GM23338 (cell line): ENCODE results near the gene WNT5B. TPM values are rescaled to one million over a fixed set of nuclear protein-coding genes. Genes with fewer than 3 reads are reported as not detected.

Experiments
- ATAC-seq: fragments of 200-7000 bp; cut with Tn5 transposase; 3 replicates; pipeline ENCODE4 v1.9.1; 2020
- DNase-seq: peaks from one replicate; pipeline ENCODE4 v3.0.0-alpha.2; 2015; ENCODE audit warnings: low spot score
- H2AFZ ChIP-seq: fragments of 200-600 bp; sonication (generic); 2 replicates; pipeline ENCODE4 v1.8.0; 2016; ENCODE audit warnings: antibody characterized with exemption, mild to moderate bottlenecking, moderate library complexity
- H3F3A ChIP-seq: fragments of 200-600 bp; sonication (generic); replicated peaks from 2 replicates; pipeline ENCODE4 v1.8.0; 2017; ENCODE audit warnings: antibody characterized with exemption, mixed run types, low read depth
- H3K27ac ChIP-seq: fragments of 200-600 bp; sonication (generic); 2 replicates; pipeline ENCODE4 v1.6.1; 2016; ENCODE audit warnings: low read depth
- H3K27me3 ChIP-seq: fragments of 200-600 bp; sonication (generic); 2 replicates; pipeline ENCODE4 v1.8.0; 2016; ENCODE audit warnings: mild to moderate bottlenecking, mixed run types, moderate library complexity; ENCODE audit not compliant: insufficient read depth
- H3K36me3 ChIP-seq: fragments of 200-600 bp; sonication (generic); 2 replicates; pipeline ENCODE4 v1.8.0; 2016; ENCODE audit warnings: mild to moderate bottlenecking; ENCODE audit not compliant: insufficient read depth
- H3K4me1 ChIP-seq: fragments of 200-600 bp; sonication (generic); 2 replicates; pipeline ENCODE4 v1.8.0; 2016; ENCODE audit warnings: mild to moderate bottlenecking, moderate library complexity; ENCODE audit not compliant: insufficient read depth
- H3K4me2 ChIP-seq: fragments of 200-600 bp; sonication (generic); 2 replicates; pipeline ENCODE4 v1.7.1; 2017; ENCODE audit warnings: mixed run types
- H3K4me3 ChIP-seq: fragments of 200-600 bp; sonication (generic); 2 replicates; pipeline ENCODE4 v1.6.1; 2016; ENCODE audit warnings: mixed run types
- H3K79me2 ChIP-seq: fragments of 200-600 bp; sonication (generic); replicated peaks from 2 replicates; pipeline ENCODE4 v1.8.0; 2017; ENCODE audit warnings: mild to moderate bottlenecking; ENCODE audit not compliant: insufficient read depth
- H3K9me2 ChIP-seq: fragments of 200-600 bp; sonication (generic); 2 replicates; pipeline ENCODE4 v1.8.0; 2017; ENCODE audit not compliant: insufficient read depth
- H4K20me1 ChIP-seq: fragments of 200-600 bp; sonication (generic); replicated peaks from 2 replicates; pipeline ENCODE4 v1.8.0; 2017; ENCODE audit warnings: mild to moderate bottlenecking; ENCODE audit not compliant: insufficient read depth
- H3K27ac Mint-ChIP-seq: 2 replicates; pipeline ENCODE4 v1.8.0; 2020; ENCODE audit warnings: inconsistent platforms, mild to moderate bottlenecking, moderate library complexity, mixed read lengths
- H3K27me3 Mint-ChIP-seq: 3 replicates; pipeline ENCODE4 v1.8.0; 2022; ENCODE audit warnings: low read depth, mild to moderate bottlenecking, moderate library complexity, mixed read lengths, inconsistent platforms; ENCODE audit not compliant: insufficient read depth, poor library complexity
- H3K36me3 Mint-ChIP-seq: 3 replicates; pipeline ENCODE4 v1.8.0; 2021; ENCODE audit warnings: low read depth, mild to moderate bottlenecking, inconsistent platforms, moderate library complexity, mixed read lengths
- H3K4me1 Mint-ChIP-seq: 3 replicates; pipeline ENCODE4 v1.8.0; 2020; ENCODE audit warnings: mild to moderate bottlenecking, inconsistent platforms, mixed read lengths
- H3K4me3 Mint-ChIP-seq: 3 replicates; pipeline ENCODE4 v1.8.0; 2021; ENCODE audit warnings: moderate library complexity, mild to moderate bottlenecking, inconsistent platforms, mixed read lengths
- H3K9me3 Mint-ChIP-seq: 3 replicates; pipeline ENCODE4 v1.8.0; 2020; ENCODE audit warnings: moderate library complexity, mild to moderate bottlenecking, inconsistent platforms, mixed read lengths
- CTCF ChIP-seq, 2 experiments: fragments of 200-600 bp in 1 of 2; sonication (generic) in 1 of 2; conservative IDR thresholded peaks; 2 replicates each; pipeline versions ENCODE4 v1.5.1 to v1.6.1; 2016 to 2017; ENCODE audit warnings: antibody characterized with exemption in 2 of 2, low read depth in 2 of 2, mild to moderate bottlenecking in 2 of 2, moderate library complexity in 1 of 2
- ETS1 ChIP-seq: IDR thresholded peaks from 2 replicates; pipeline ENCODE4 v1.6.1; 2016; ENCODE audit warnings: antibody characterized with exemption
- EZH2 ChIP-seq: fragments of 200-600 bp; sonication (generic); IDR thresholded peaks from one replicate; pipeline ENCODE4 v1.8.0; 2017; ENCODE audit warnings: antibody characterized with exemption, mild to moderate bottlenecking, low read depth; ENCODE audit not compliant: unreplicated experiment
- EZH2phosphoT487 ChIP-seq: fragments of 200-600 bp; sonication (generic); IDR thresholded peaks from one replicate; pipeline ENCODE4 v1.8.1; 2018; ENCODE audit warnings: antibody characterized with exemption; ENCODE audit not compliant: unreplicated experiment
- JUNB ChIP-seq: IDR thresholded peaks from one replicate; pipeline ENCODE4 v1.6.1; 2016; ENCODE audit warnings: antibody characterized with exemption; ENCODE audit not compliant: unreplicated experiment
- NANOG ChIP-seq: IDR thresholded peaks from 2 replicates; pipeline ENCODE4 v1.6.1; 2016; ENCODE audit warnings: antibody characterized with exemption, borderline replicate concordance
- POLR2AphosphoS5 ChIP-seq: IDR thresholded peaks from 2 replicates; pipeline ENCODE4 v1.6.1; 2016; ENCODE audit warnings: antibody characterized with exemption, low read depth
- REST ChIP-seq: IDR thresholded peaks from one replicate; pipeline ENCODE4 v1.6.1; 2018; ENCODE audit warnings: antibody characterized with exemption; ENCODE audit not compliant: unreplicated experiment
- STAT1 ChIP-seq: IDR thresholded peaks from one replicate; pipeline ENCODE4 v1.6.1; 2016; ENCODE audit warnings: antibody characterized with exemption; ENCODE audit not compliant: unreplicated experiment
- ZNF114 ChIP-seq: fragments of 250-450 bp; sonication (Bioruptor Pico); IDR thresholded peaks from 2 replicates; pipeline ENCODE4 v1.5.0; 2020; ENCODE audit warnings: mild to moderate bottlenecking, moderate library complexity
- ZNF462 ChIP-seq: fragments of 250-450 bp; sonication (Bioruptor Pico); IDR thresholded peaks from 2 replicates; pipeline ENCODE4 v1.5.0; 2020; ENCODE audit warnings: mild to moderate bottlenecking, moderate library complexity
- polyA plus RNA-seq: library from polyadenylated mRNA; unstranded; fragments of >200 nt; fragmentation: Nextera tagmentation; extraction: Ambion mirVana; gene quantifications from 2 replicates; pipeline ENCODE4 v1.2.1, GENCODE V29; 2016
- total RNA-seq: library from RNA; depleted of rRNA; stranded (reverse); fragments of >200 nt; shearing (Covaris generic); gene quantifications from 2 replicates; pipeline ENCODE4 v1.2.3, GENCODE V29; 2014

WNT5B gene
- total and polyA plus RNA-seq, 2 experiments from 2014 or later = 1.4 to 2.7 TPM

GRCh38 chr12:1616233-1617066 lies 12.6 kb upstream of the WNT5B start (continued):
- TF ChIP-seq CTCF (conservative IDR thresholded peaks at IDR 0.05; ENCODE audit: low read depth in 2 of 2) = no peak
- no peak for TF ChIP-seq EZH2phosphoT487
- TF ChIP-seq ZNF114 (CRISPR knock-in tag) = no peak
- no peak for TF ChIP-seq EZH2

GRCh38 chr12:1618489-1618888 lies 10.5 kb upstream of the WNT5B start:
- Mint-ChIP-seq H3K27ac (no peak overlapping the region), H3K4me1 (peaks cover 11% of the 10 kb centered on the region; the same call in 2 of the 3 replicates), H3K27me3 (peaks cover 9% of the 10 kb centered on the region), H3K36me3 (no peaks in the 10 kb centered on the region), H3K9me3 (no peaks in the 10 kb centered on the region), H3K4me3 (no peak overlapping the region)
- H3K4me1 ChIP-seq = no peaks in the 10 kb centered on the region; the same call in 1 of the 2 replicates
- H2AFZ ChIP-seq = no peak overlapping the region
- H3K36me3 ChIP-seq = no peaks in the 10 kb centered on the region
- H4K20me1 ChIP-seq = no peaks in the 10 kb centered on the region; the same call in 1 of the 2 replicates
- no peak overlapping the region for H3K4me2 ChIP-seq
- peaks cover 20% of the 10 kb centered on the region; the same call in 1 of the 2 replicates for H3K27me3 ChIP-seq
- H3K79me2 ChIP-seq = no peaks in the 10 kb centered on the region
- no peaks in the 10 kb centered on the region for H3K9me2 ChIP-seq
- ATAC-seq = no peak
- no peak overlapping the region for H3K27ac ChIP-seq
- no peaks in the 10 kb centered on the region for H3F3A ChIP-seq
- DNase-seq = no peak
- no peak overlapping the region for H3K4me3 ChIP-seq
- no peak for TF ChIP-seq REST
- no peak for TF ChIP-seq ZNF114 (CRISPR knock-in tag)
- no peak for TF ChIP-seq ETS1
- no peak for TF ChIP-seq ZNF462 (CRISPR knock-in tag)
- TF ChIP-seq EZH2phosphoT487 = no peak
- no peak for TF ChIP-seq POLR2AphosphoS5
- no peak for TF ChIP-seq JUNB
- TF ChIP-seq NANOG = no peak
- no peak for TF ChIP-seq STAT1
- TF ChIP-seq EZH2 = no peak
